Measurements from ENCODE around the gene PCK2.

Gene PCK2

DNA sequence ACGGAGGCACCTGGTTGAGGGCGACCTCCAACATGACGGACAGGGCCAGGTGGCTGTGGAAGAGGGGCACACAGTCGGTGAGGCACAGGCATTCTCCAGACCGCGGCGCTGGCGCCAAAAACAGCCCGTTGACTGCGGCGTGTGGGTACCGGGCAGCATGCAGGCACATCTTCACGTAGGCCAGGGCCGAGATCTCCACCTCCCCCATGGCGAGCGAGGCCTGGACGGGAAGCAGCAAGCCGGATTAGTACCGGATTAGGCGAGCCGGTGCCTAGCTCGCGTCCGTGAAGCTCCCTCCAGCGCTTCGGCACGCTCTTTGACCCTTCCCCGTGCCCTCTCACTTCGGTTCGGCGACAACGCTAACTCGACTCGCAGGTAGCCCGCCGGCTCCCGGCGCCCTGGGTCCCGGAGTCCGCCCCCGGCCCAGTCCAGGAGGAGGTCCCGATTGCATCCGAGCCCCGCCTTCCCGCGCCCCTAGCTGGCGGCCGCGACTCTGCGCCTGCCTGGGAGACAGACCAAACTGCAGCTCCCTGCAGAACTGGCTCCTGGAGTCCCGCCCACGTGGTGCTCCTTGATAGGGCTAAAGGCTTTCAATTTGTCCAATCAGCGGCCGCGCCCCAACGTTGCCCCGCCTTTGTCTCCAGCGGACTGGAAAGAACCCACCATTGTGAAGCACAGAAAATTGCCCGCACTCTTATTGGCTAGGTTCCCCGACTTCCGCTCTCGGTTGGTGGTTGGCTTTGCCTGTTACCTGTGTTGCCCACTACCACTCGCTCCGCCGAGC, 47.2 kb downstream of the PCK2 start, which contains the start of gene EMC9:
Gene EMC9 (minus strand): TSS at position 495 of the 784 bp plus-strand sequence. CDS start 287 bp downstream, at position 208.
- peak; percentile 100 for DNase-seq

DNA sequence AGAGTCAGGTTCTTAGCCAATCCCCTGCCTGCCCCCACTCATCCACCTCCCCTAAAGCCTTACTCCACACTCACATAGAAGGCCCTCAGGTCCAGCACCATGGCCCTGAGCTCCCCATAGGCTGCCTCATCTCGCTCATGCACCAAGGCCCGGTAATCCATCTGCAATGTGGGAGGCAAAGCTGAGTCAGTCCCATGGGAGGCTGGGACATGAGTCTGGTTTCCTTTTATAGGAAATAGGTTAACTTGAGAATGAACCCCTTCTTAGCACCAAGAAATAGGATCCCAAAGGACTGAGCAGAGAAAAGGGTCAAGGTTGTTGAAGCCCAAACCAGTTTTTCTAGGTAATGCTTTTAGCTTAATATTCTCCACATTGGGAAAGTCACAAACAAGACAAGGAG, 49.4 kb downstream of the PCK2 start:
- DNase-seq, result no peak

DNA sequence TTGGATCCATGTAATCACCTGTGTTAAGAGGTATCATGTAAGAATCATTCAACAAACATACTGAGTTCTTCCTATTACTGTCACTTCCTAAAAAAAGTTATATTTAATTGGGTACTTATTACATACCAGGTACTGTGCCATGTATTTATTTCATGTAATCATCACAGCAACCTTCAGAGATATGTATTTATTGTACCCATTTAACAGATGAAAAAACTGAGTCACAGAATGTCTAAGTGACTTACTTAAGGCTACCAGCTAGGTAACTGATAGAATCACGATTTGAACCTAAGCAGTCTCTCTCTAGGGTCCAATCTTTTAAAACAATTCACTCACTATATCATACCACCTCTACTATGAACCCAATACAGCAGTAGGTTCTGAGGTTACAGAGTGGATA, 50.3 kb downstream of the PCK2 start:
- no peak for DNase-seq

DNA sequence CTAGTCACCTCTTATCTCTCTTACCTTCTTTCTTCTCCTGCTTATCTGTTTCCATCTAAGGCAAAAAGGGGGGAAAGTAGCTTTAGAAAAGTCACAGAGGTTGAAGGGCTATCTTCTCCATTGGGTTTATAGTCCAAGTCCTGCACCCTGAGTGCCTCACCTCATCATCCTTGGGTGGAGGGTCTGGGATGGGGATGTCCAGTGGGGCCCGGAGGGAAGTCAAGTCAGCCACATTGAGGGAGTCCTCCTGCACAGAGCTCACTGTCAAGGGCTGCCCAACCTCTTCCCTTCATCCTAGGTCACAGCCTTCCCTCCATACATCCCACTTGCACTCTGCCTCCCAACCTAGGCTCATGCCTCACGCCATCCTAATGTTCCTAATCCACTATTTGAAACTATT, 51.1 kb downstream of the PCK2 start:
- DNase-seq, result no peak

DNA sequence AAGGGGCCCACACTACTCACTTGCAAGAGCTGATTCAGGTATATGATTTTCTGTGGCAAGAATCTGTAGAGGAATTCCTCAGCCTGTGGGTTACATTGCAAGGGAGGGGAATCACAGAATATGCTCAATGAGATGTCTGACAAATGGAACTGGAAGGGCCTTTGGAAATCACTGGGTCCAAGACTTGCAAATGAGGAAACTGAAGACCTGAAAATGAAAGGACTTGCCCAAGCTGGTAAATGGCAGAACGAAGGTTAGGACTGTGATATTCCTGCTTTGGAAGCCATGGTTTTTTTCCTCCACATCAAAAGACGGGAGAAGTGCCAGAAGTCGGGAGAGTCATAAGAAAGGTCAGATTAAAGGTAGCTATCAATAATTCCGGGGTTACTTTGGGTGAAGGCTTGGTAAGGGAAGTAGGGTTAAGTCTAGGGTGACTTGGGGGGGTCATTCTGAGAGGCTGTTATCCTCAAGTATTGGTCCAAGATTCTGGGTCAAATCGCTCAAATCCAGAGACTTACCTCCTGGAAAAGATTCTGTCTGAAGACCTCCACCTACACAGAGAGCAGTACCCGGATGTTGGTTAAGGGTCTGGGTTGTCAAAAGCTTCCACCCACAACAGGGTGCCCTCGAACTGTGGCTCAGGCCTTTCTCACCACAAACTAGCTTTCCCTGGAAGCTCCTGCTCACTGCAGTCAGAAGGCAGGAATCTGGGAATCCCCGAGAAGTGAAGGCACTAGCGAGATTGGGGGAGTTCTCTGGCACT, 51.8 kb downstream of the PCK2 start:
- DNase-seq, result peak; percentile 49

DNA sequence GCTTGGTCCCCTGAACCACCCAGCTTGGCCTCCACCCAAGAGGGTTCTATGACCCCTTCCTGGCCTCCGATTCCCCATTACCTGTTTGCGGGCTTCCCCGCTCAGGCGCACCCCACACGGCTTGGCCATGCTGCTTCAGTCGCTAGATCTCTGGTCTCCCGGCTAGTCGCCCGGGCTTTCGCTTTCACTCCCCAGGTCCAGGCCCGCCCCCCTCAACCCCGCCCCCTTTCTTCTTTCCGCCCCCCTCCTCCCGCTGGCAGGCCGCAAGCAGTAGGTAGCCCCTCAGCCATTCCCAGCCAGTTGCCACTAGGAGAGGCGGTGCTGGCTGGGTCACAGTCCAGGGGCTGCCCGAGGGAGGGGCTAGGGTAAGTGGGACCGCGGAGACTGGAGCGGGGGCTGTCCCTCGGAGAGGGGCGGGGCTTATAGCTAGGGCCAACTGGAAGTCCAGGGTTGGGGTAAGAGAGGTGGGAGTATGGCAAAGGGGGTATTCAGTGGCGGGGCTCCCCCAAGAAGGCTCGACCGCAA, 52.4 kb downstream of the PCK2 start, which contains the start of gene PSME2:
Gene PSME2 (minus strand): TSS at position 158 of the 525 bp plus-strand sequence. CDS start 29 bp downstream, at position 129.
- DNase-seq, result peak; percentile 90

DNA sequence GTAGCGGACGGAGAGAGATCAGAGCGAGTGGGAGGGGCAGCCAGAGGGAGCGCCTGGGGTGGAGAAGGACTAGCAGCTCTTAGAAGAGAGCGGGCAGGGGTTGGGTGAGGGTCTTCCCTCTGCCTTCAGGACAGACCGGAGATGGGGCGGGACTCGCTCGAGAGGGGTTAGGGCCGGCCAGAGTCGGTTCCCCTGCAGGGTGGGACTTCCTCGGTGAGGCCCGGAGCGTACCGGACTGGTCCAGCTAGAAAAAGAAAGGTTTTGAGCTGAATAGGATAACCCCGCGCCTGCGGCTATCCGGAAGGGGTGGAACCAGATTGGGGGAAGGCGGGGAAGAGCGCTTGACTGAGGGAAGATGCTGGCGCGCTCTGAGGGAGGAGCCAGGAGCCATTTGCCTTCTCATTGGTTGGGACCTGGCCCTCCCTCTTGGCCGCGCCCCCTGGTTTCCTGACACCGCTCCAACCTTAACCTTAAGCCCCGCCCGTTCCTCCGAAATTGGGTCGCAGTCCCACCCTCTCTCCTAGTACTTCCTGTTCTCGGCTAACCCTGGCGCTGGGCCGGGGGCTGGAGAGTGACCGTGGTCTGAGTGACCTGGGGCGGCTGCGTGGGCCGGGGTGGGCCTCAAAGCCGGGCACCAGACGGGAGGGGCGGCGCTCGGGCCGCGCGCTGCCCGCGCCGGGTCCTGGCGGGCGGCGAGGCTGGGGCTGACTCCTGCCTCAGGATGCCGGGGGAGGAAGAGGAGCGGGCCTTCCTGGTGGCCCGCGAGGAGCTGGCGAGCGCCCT, 53.1 kb downstream of the PCK2 start, which contains the start of gene RNF31:
Gene RNF31 (plus strand): TSS at position 521 of the 783 bp plus-strand sequence. CDS start 201 bp downstream, at position 722.
- DNase-seq, result peak; percentile 98

DNA sequence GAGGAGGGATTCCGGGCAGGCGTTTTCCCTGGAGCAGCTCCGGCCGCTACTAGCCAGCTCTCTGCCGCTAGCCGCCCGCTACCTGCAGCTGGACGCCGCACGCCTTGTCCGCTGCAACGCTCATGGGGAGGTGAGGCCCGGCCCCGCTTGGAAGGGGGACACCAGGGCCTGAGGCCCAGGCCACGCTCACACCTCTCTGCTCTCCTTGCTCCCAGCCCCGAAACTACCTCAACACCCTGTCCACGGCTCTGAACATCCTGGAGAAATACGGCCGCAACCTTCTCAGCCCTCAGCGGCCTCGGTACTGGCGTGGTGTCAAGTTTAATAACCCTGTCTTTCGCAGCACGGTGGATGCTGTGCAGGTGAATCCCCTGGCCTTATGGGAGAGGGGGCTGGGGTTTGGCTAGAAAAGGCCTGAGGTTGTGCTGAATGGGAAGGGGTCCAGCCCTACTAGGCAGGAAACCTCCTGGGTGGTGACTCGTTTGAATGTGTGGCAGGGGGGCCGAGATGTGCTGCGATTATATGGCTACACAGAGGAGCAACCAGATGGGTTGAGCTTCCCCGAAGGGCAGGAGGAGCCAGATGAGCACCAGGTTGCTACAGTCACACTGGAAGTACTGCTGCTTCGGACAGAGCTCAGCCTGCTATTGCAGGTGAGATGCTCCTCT, 53.8 kb downstream of the PCK2 start:
- no peak for DNase-seq

DNA sequence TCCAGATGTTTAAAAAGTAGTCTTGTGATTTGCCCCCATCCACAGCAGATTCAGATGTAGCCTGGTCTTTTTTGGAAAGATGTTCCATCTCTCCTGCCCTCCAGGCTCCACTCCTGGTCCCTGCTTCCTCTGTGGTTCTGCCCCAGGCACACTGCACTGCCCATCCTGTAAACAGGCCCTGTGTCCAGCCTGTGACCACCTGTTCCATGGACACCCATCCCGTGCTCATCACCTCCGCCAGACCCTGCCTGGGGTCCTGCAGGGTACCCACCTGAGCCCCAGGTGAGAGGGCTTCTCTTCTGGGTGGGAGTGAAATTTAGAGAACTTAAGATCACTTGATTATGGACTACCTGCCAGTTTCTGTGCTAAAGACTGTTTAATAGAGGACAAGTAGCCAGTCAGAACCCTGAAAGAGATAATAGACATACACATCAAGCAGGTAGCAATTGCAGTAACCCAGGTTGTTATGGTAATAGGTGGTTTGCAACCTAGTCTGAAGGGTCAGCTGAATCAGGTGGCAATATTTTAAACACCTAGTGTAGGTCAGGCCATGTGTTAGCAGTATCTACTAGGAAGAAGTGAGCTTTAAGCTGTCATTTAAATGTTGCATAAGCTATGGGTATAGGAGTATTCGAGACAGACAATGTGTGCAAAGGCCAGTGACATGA, 55.3 kb downstream of the PCK2 start:
- no peak for DNase-seq

DNA sequence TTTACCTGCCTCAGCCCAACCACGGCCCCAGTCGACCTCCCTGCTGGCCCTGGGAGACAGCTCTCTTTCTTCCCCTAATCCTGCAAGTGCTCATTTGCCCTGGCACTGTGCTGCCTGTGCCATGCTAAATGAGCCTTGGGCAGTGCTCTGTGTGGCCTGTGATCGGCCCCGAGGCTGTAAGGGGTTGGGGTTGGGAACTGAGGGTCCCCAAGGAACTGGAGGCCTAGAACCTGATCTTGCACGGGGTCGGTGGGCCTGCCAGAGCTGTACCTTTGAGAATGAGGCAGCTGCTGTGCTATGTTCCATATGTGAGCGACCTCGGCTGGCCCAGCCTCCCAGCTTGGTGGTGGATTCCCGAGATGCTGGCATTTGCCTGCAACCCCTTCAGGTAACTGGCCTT, 56.0 kb downstream of the PCK2 start:
- DNase-seq, result no peak

DNA sequence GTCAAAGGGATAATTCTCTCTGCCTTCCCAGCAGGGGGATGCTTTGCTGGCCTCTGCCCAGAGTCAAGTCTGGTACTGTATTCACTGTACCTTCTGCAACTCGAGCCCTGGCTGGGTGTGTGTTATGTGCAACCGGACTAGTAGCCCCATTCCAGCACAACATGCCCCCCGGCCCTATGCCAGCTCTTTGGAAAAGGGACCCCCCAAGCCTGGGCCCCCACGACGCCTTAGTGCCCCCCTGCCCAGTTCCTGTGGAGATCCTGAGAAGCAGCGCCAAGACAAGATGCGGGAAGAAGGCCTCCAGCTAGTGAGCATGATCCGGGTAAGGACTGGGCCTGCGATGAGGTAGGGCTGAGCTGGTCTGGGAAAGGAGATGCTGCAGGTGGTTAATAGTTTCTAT, 56.5 kb downstream of the PCK2 start:
- no peak for DNase-seq

DNA sequence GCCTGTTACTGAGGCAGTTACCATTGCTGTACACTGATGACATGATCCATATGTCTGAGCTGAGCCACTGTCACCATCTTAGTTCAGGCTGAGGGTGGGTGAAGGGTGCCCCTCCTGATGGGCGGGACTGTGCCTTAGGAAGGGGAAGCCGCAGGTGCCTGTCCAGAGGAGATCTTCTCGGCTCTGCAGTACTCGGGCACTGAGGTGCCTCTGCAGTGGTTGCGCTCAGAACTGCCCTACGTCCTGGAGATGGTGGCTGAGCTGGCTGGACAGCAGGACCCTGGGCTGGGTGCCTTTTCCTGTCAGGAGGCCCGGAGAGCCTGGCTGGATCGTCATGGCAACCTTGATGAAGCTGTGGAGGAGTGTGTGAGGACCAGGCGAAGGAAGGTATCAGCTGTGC, 56.9 kb downstream of the PCK2 start:
- no peak for DNase-seq

DNA sequence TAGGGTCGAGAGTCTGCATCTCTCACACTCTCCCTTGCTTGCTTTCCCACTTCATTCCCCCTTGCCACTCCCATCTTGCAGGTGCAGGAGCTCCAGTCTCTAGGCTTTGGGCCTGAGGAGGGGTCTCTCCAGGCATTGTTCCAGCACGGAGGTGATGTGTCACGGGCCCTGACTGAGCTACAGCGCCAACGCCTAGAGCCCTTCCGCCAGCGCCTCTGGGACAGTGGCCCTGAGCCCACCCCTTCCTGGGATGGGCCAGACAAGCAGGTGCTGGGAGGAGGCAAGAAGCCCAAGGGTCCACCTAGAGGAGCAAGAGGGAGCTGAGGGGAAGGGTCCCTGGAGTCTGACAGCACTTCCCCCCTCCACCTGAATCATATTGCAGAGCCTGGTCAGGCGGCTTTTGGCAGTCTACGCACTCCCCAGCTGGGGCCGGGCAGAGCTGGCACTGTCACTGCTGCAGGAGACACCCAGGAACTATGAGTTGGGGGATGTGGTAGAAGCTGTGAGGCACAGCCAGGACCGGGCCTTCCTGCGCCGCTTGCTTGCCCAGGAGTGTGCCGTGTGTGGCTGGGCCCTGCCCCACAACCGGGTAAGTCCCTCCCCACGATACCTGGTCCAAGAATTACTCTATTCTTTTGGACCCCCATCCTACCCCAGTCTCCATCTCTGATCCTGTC, 57.4 kb downstream of the PCK2 start:
- no peak for DNase-seq
